ENCODE results near the gene CTBP2. TPM values are rescaled to one million over a fixed set of nuclear protein-coding genes. Genes with fewer than 3 reads are reported as not detected.

CTBP2 gene
- total and polyA plus RNA-seq, 2 of the 13 experiments (the other 11 are each of a cell fraction or from before 2014, with no cell fraction given) = 0.08 TPM; not detected in 1

DNA sequence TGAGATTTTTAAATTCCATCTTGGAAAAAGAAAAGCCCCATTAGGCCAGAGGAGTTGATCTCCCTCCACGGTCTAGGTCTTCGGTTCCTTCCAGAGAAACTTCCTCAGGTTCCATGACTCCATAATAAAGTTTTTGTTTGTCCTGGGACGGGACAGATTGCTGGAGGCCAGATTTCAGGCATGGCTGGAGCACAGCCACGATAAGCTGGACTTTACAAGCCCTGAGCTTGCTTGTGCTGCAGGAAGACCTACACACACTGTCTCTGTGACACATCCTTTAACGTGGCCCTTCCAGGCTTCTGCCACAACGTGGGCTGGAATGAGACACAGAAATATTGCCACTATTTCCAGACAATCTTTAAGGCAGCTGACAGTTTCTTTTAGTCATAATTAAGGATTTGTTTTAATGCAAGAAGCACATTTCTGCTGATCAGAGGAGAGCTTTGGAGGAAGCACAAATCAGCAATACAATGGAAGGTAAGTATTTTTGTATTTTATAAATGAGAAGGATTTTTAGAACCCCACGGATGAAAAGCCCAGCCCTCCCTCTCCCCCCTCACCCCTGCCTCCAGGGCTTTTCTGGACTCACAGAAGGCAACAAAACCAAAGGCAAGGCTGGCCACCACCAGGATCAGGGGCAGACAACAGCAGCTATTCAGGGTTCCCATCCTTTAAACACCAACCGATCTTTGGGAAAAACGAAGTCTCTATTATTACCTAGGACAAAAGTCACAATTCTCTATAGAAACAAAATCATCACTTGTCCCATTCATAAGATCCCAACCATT is 6.5 kb downstream of the CTBP2 start:
- Histone ChIP-seq H4K20me1 (ENCODE audit: insufficient read depth, low read length) (no peaks in the 10 kb centered on the region), H2AFZ (ENCODE audit: low read length) (no peak overlapping the region), H3K9me3 (ENCODE audit: low read length) (no peaks in the 10 kb centered on the region), H3K4me1 (ENCODE audit: insufficient read depth, low read length) (peaks cover 6% of the 10 kb centered on the region; the same call in 1 of the 2 replicates), H3K36me3 (replicated peaks in 1 of 2; ENCODE audit: control insufficient read depth in 1 of 2, insufficient read depth in 2 of 2, low read length in 2 of 2) (no peaks in the 10 kb centered on the region), H3K79me2 (ENCODE audit: insufficient read depth, low read length) (no peaks in the 10 kb centered on the region), H3K27me3 (ENCODE audit: control insufficient read depth in 1 of 2, insufficient read depth in 2 of 2, low read length in 2 of 2) (peaks cover 16 to 80% of the 10 kb centered on the region in 2 experiments; a peak in 4 of 5 replicates), H3K4me3 (replicated peaks in 1 of 3; ENCODE audit: insufficient read depth in 1 of 3, low read depth in 2 of 3, low read length in 3 of 3) (no peak overlapping the region), H3K27ac (ENCODE audit: extremely low read length, insufficient read depth, low read length) (no peak overlapping the region), H3K4me2 (ENCODE audit: low read depth, low read length) (no peak overlapping the region), H3K9ac (ENCODE audit: insufficient read depth, low read depth, low read length) (no peak overlapping the region)
- FAIRE-seq (no peak), ATAC-seq (no peak), DNase-seq (ENCODE audit: low spot score) (no peak)
- in situ Hi-C loops (cut with HindIII; ENCODE audit: extremely low pct_ligation_motif_present, low pct_unique_long_range_greater_than_20kb) (no loop called here), intact Hi-C loops (cut with micrococcal nuclease; ENCODE audit: unreplicated experiment) (no loop called here)
- POLR2A ChIA-PET = no interaction called here
- CTCF ChIA-PET (ENCODE audit: low intra/inter-chr PET ratio, low total read pairs) = no interaction called here
- WGBS (ENCODE audit: low lambda C conversion rate) = 2% methylated on average over 9 of the region's 9 CpGs
- no TSS peak for BruUV-seq (replicated peaks)
- TF ChIP-seq, protein P1, sequence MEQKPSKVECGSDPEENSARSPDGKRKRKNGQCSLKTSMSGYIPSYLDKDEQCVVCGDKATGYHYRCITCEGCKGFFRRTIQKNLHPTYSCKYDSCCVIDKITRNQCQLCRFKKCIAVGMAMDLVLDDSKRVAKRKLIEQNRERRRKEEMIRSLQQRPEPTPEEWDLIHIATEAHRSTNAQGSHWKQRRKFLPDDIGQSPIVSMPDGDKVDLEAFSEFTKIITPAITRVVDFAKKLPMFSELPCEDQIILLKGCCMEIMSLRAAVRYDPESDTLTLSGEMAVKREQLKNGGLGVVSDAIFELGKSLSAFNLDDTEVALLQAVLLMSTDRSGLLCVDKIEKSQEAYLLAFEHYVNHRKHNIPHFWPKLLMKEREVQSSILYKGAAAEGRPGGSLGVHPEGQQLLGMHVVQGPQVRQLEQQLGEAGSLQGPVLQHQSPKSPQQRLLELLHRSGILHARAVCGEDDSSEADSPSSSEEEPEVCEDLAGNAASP (CRISPR knock-in tag; IDR thresholded peaks at IDR 0.05; ENCODE audit: borderline replicate concordance) = no peak
- TF ChIP-seq ZFAT (CRISPR knock-in tag; conservative IDR thresholded peaks at IDR 0.05) (no peak), ZNF317 (CRISPR knock-in tag; IDR thresholded peaks at IDR 0.05) (no peak), HIVEP1 (CRISPR knock-in tag; IDR thresholded peaks at IDR 0.05) (no peak), NAIF1 (CRISPR knock-in tag; IDR thresholded peaks at IDR 0.05; ENCODE audit: borderline replicate concordance) (no peak), SNAPC2 (CRISPR knock-in tag; IDR thresholded peaks at IDR 0.05) (no peak), ZSCAN25 (CRISPR knock-in tag; IDR thresholded peaks at IDR 0.05) (no peak), ZNF878 (CRISPR knock-in tag; IDR thresholded peaks at IDR 0.05) (no peak), THAP11 (CRISPR knock-in tag; IDR thresholded peaks at IDR 0.05) (no peak), ZNF816 (CRISPR knock-in tag; IDR thresholded peaks at IDR 0.05; ENCODE audit: borderline replicate concordance) (no peak), ZNF441 (CRISPR knock-in tag; IDR thresholded peaks at IDR 0.05; ENCODE audit: borderline replicate concordance) (no peak), NR2F6 (IDR thresholded peaks at IDR 0.05) (no peak), NR2F6 (CRISPR knock-in tag; IDR thresholded peaks at IDR 0.05) (no peak)
- TF ChIP-seq, protein P2, sequence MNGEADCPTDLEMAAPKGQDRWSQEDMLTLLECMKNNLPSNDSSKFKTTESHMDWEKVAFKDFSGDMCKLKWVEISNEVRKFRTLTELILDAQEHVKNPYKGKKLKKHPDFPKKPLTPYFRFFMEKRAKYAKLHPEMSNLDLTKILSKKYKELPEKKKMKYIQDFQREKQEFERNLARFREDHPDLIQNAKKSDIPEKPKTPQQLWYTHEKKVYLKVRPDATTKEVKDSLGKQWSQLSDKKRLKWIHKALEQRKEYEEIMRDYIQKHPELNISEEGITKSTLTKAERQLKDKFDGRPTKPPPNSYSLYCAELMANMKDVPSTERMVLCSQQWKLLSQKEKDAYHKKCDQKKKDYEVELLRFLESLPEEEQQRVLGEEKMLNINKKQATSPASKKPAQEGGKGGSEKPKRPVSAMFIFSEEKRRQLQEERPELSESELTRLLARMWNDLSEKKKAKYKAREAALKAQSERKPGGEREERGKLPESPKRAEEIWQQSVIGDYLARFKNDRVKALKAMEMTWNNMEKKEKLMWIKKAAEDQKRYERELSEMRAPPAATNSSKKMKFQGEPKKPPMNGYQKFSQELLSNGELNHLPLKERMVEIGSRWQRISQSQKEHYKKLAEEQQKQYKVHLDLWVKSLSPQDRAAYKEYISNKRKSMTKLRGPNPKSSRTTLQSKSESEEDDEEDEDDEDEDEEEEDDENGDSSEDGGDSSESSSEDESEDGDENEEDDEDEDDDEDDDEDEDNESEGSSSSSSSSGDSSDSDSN (CRISPR knock-in tag; IDR thresholded peaks at IDR 0.05) = no peak
- TF ChIP-seq, protein P3, sequence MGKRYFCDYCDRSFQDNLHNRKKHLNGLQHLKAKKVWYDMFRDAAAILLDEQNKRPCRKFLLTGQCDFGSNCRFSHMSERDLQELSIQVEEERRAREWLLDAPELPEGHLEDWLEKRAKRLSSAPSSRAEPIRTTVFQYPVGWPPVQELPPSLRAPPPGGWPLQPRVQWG (CRISPR knock-in tag; IDR thresholded peaks at IDR 0.05; ENCODE audit: borderline replicate concordance, low read depth) = no peak
- TF ChIP-seq, protein P4, sequence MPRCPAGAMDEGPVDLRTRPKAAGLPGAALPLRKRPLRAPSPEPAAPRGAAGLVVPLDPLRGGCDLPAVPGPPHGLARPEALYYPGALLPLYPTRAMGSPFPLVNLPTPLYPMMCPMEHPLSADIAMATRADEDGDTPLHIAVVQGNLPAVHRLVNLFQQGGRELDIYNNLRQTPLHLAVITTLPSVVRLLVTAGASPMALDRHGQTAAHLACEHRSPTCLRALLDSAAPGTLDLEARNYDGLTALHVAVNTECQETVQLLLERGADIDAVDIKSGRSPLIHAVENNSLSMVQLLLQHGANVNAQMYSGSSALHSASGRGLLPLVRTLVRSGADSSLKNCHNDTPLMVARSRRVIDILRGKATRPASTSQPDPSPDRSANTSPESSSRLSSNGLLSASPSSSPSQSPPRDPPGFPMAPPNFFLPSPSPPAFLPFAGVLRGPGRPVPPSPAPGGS (CRISPR knock-in tag; IDR thresholded peaks at IDR 0.05) = no peak

Data from HepG2 (cell line).